Measurements from ENCODE around the gene EIF4H.
"Not testable (repeated sequence)": the region's sequence is repeated elsewhere in the genome, so short reads cannot be mapped to it uniquely, and the experiment has no call there.

The EIF4H gene

GRCh38 chr7:74175340-74175739, 1.2 kb downstream of the EIF4H start:
- DNase-seq (ENCODE audit: low spot score) = peak; percentile 33

GRCh38 chr7:74176555-74176954, 2.4 kb downstream of the EIF4H start:
- no peak for DNase-seq (ENCODE audit: low spot score)

GRCh38 chr7:74178632-74179031, 4.5 kb downstream of the EIF4H start:
- no peak for DNase-seq (ENCODE audit: low spot score)

GRCh38 chr7:74179935-74180604, 5.9 kb downstream of the EIF4H start:
- DNase-seq (ENCODE audit: low spot score) = no peak

GRCh38 chr7:74180866-74181265, 6.7 kb downstream of the EIF4H start:
- DNase-seq (ENCODE audit: low spot score) = no peak

GRCh38 chr7:74181821-74182220, 7.7 kb downstream of the EIF4H start:
- DNase-seq (ENCODE audit: low spot score) = no peak

GRCh38 chr7:74182453-74183090, 8.4 kb downstream of the EIF4H start:
- DNase-seq (ENCODE audit: low spot score) = no peak

GRCh38 chr7:74183142-74183541, 9.0 kb downstream of the EIF4H start:
- DNase-seq (ENCODE audit: low spot score) = no peak

- DNase-seq (ENCODE audit: low spot score) = peak; percentile 53
Measured at GRCh38 chr7:74183653-74184450, 9.7 kb downstream of the EIF4H start.

GRCh38 chr7:74185016-74185415, 10.9 kb downstream of the EIF4H start:
- DNase-seq (ENCODE audit: low spot score) = no peak

GRCh38 chr7:74185636-74186035, 11.5 kb downstream of the EIF4H start:
- DNase-seq (ENCODE audit: low spot score) = no peak

GRCh38 chr7:74187915-74188675, 13.9 kb downstream of the EIF4H start:
- no peak for DNase-seq (ENCODE audit: low spot score)

GRCh38 chr7:74190259-74190658, 16.1 kb downstream of the EIF4H start:
- DNase-seq (ENCODE audit: low spot score) = no peak

- no peak for DNase-seq (ENCODE audit: low spot score)
Measured at GRCh38 chr7:74191231-74191630, 17.1 kb downstream of the EIF4H start.

- DNase-seq (ENCODE audit: low spot score) = no peak
Measured at GRCh38 chr7:74193054-74193453, 18.9 kb downstream of the EIF4H start.

- DNase-seq (ENCODE audit: low spot score) = no peak
Measured at GRCh38 chr7:74193913-74194312, 19.8 kb downstream of the EIF4H start.

GRCh38 chr7:74194686-74195085, 20.5 kb downstream of the EIF4H start:
- no peak for DNase-seq (ENCODE audit: low spot score)

GRCh38 chr7:74195139-74195860, 21.1 kb downstream of the EIF4H start:
- DNase-seq (ENCODE audit: low spot score) = not testable (repeated sequence)

- not testable (repeated sequence) for DNase-seq (ENCODE audit: low spot score)
Measured at GRCh38 chr7:74195968-74196654, 22.0 kb downstream of the EIF4H start.

- no peak for DNase-seq (ENCODE audit: low spot score)
Measured at GRCh38 chr7:74197449-74198124, 23.4 kb downstream of the EIF4H start.
